Lung (tissue), 12 donors: ENCODE measurements around the gene LMBRD1. TPM values are rescaled to one million over a fixed set of nuclear protein-coding genes. Genes with fewer than 3 reads are reported as not detected.
"Not testable (repeated sequence)": the region's sequence is repeated elsewhere in the genome, so short reads cannot be mapped to it uniquely, and the experiment has no call there.

ENCODE experiments used
- ATAC-seq: fragments of 200-7000 bp; cut with Tn5 transposase; one replicate; pipeline ENCODE4 v1.9.1; 2020; ENCODE audit warnings: moderate number of reproducible peaks; ENCODE audit not compliant: insufficient read depth, low FRiP score
- DNase-seq, 3 donors: peaks; one replicate each; pipeline ENCODE4 v3.0.0-alpha.2; 2013 to 2017
- H3K27ac ChIP-seq, 2 donors: one replicate each; pipeline ENCODE4 v1.5.1; 2013; ENCODE audit warnings: mild to moderate bottlenecking in 2 of 2, moderate library complexity in 2 of 2, control low read depth in 1 of 2, inconsistent platforms in 1 of 2, low read depth in 1 of 2, low read length in 1 of 2
- H3K27me3 ChIP-seq, 3 donors: one replicate each; pipeline ENCODE4 v1.5.1; 2013; ENCODE audit warnings: low read length in 2 of 3; ENCODE audit not compliant: control insufficient read depth in 3 of 3, insufficient read depth in 3 of 3
- H3K36me3 ChIP-seq, 4 donors: one replicate each; pipeline ENCODE4 v1.5.1; 2013; ENCODE audit warnings: low read length in 4 of 4, mild to moderate bottlenecking in 1 of 4, moderate library complexity in 1 of 4; ENCODE audit not compliant: control insufficient read depth in 4 of 4, insufficient read depth in 4 of 4
- H3K4me1 ChIP-seq, 5 donors: one replicate each; pipeline ENCODE4 v1.5.1; 2013; ENCODE audit warnings: low read length in 5 of 5, mild to moderate bottlenecking in 2 of 5, moderate library complexity in 1 of 5; ENCODE audit not compliant: control insufficient read depth in 5 of 5, insufficient read depth in 5 of 5
- H3K4me3 ChIP-seq: one replicate; pipeline ENCODE4 v1.5.1; 2013; ENCODE audit warnings: mild to moderate bottlenecking, control low read depth, moderate library complexity
- H3K9ac ChIP-seq, 2 donors: one replicate each; pipeline ENCODE4 v1.5.1; 2013; ENCODE audit warnings: low read length in 2 of 2, control low read depth in 1 of 2; ENCODE audit not compliant: insufficient read depth in 1 of 2
- H3K9me3 ChIP-seq, 4 donors: one replicate each; pipeline ENCODE4 v1.5.1; 2013; ENCODE audit warnings: low read length in 3 of 4, mild to moderate bottlenecking in 1 of 4, moderate library complexity in 1 of 4; ENCODE audit not compliant: control insufficient read depth in 4 of 4, insufficient read depth in 3 of 4
- CTCF ChIP-seq: IDR thresholded peaks from 2 replicates; pipeline ENCODE4 v1.5.1; 2012; ENCODE audit warnings: mild to moderate bottlenecking; ENCODE audit errors: control extremely low read depth, extremely low read depth
- WGBS, 2 donors: extraction: QIAGEN DNeasy Blood & Tissue Kit; methylation state at CpG; one replicate each; pipeline ENCODE4 v1.1.7; 2013; 5-methylcytosine and 5-hydroxymethylcytosine counted together
- polyA plus RNA-seq, 2 donors: library from polyadenylated mRNA; stranded (reverse); fragments of 200-250 nt; gene quantifications; one replicate each; pipeline ENCODE4 v1.2.1, GENCODE V29; 2013
- total RNA-seq, 2 donors: library from RNA; depleted of rRNA in 1 of 2; stranded (reverse); fragments of >200 nt in 1 of 2; gene quantifications; one replicate each; pipeline ENCODE4 v1.2.1, GENCODE V29; 2014 to 2021
- donor health status: control.
- donor health status: control.
- donor health status: Bipolar disorder and iron deficiency.
- donor health status: healthy.
- donor health status: DM: yes; HTN: yes; CAD: no.

LMBRD1 gene
- total and polyA plus RNA-seq, 4 donors, result 31.2 to 102 (median 41.8) TPM

GRCh38 chr6:69827276-69827893, 30.6 kb upstream of the LMBRD1 start:
- Histone ChIP-seq H3K9ac (no peak overlapping the region), H3K4me3 (no peak overlapping the region), H3K9me3 (no peaks in the 10 kb centered on the region), H3K27me3 (peaks cover 0 to 9% (median 0%) of the 10 kb centered on the region in 3 donors), H3K36me3 (no peaks in the 10 kb centered on the region), H3K27ac (no peak overlapping the region), H3K4me1 (peaks cover 0 to 19% (median 9%) of the 10 kb centered on the region in 5 donors)
- WGBS, 2 donors, result 34 to 36% methylated on average over 2 of the region's 2 CpGs
- DNase-seq (peak; percentile 29 to 92 (median 87)), ATAC-seq (no peak)
- no peak for TF ChIP-seq CTCF

- Histone ChIP-seq H3K9me3 (no peaks in the 10 kb centered on the region), H3K4me1 (peaks cover 0 to 19% (median 9%) of the 10 kb centered on the region in 5 donors), H3K27me3 (peaks cover 0 to 9% (median 0%) of the 10 kb centered on the region in 3 donors), H3K27ac (no peak overlapping the region), H3K9ac (no peak overlapping the region), H3K36me3 (no peaks in the 10 kb centered on the region), H3K4me3 (no peak overlapping the region)
- WGBS, 2 donors, result 74 to 87% methylated on average over 1 of the region's 1 CpG
- no peak for TF ChIP-seq CTCF
- ATAC-seq, result no peak
- DNase-seq, result peak in 2 of 3 donors; percentile 29 to 57
These were observed 29.1 kb upstream of the LMBRD1 start for GRCh38 chr6:69825904-69826303.

GRCh38 chr6:69824355-69824754, 27.5 kb upstream of the LMBRD1 start:
- not testable (repeated sequence) for DNase-seq, H3K9ac ChIP-seq, H3K27ac ChIP-seq, H3K27me3 ChIP-seq, ATAC-seq, H3K9me3 ChIP-seq, H3K36me3 ChIP-seq, H3K4me3 ChIP-seq
- 82 to 90% methylated on average over 5 of the region's 5 CpGs for WGBS, 2 donors
- peaks cover 0 to 19% (median 9%) of the 10 kb centered on the region in 5 donors for H3K4me1 ChIP-seq

GRCh38 chr6:69820438-69820837, 23.6 kb upstream of the LMBRD1 start:
- ATAC-seq (no peak), DNase-seq (no peak)
- Histone ChIP-seq H3K27ac (no peak overlapping the region), H3K9me3 (no peaks in the 10 kb centered on the region), H3K27me3 (no peaks in the 10 kb centered on the region), H3K9ac (no peak overlapping the region), H3K4me3 (no peak overlapping the region), H3K4me1 (peaks cover 0 to under 1% (median 0%) of the 10 kb centered on the region in 5 donors), H3K36me3 (no peaks in the 10 kb centered on the region)
- no peak for TF ChIP-seq CTCF
- WGBS, 2 donors, result 95 to 97% methylated on average over 1 of the region's 1 CpG
